ENCODE measurements around the gene ASAH2.

DNA sequence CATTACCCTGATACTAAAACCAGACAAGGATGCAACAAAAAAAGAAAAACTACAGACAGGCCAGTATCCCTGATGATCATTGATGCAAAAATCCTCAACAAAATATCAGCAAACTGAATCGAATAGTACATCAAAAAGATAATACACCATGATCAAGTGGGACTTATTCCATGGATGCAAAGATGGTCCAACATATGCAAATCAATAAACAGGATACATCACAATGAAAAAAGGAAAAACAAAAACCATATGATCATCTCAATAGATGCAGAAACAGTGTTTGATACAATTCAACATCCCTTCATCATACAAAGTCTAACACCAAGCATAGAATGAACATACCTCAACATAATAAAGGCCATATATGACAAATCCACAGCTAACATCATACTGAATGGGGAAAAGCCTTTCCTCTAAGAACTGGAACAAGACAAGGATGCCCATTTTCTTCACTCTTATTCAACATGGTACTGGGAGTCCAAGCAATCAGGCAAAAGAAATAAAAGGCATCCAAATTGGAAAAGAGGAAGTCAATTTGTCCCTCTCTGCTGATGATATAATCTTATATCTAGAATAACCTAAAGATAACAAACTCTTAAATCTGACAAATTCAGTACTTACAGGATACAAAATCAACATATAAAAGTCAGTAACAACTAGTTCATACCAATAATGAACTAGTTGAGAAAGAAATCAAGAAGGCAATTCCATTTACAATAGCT is 48.8 kb upstream of the ASAH2 start:
- TF ChIP-seq, protein P1, sequence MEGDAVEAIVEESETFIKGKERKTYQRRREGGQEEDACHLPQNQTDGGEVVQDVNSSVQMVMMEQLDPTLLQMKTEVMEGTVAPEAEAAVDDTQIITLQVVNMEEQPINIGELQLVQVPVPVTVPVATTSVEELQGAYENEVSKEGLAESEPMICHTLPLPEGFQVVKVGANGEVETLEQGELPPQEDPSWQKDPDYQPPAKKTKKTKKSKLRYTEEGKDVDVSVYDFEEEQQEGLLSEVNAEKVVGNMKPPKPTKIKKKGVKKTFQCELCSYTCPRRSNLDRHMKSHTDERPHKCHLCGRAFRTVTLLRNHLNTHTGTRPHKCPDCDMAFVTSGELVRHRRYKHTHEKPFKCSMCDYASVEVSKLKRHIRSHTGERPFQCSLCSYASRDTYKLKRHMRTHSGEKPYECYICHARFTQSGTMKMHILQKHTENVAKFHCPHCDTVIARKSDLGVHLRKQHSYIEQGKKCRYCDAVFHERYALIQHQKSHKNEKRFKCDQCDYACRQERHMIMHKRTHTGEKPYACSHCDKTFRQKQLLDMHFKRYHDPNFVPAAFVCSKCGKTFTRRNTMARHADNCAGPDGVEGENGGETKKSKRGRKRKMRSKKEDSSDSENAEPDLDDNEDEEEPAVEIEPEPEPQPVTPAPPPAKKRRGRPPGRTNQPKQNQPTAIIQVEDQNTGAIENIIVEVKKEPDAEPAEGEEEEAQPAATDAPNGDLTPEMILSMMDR (conservative IDR thresholded peaks at IDR 0.05; ENCODE audit: low read depth, low read length), result no peak
- TF ChIP-seq EZH2 (IDR thresholded peaks at IDR 0.05; ENCODE audit: borderline replicate concordance, low read depth, low read length, poor library complexity, severe bottlenecking), result no peak

Data from A673 (cell line).